GM18507 (cell line): Measurements from ENCODE around the gene RASSF4.
A peak's percentile ranks its signal among the peaks of the same experiment; 100 is the strongest.

Experiments
- DNase-seq: peaks from one replicate; pipeline ENCODE4 v3.0.0; 2011; ENCODE audit warnings: low read depth; ENCODE audit not compliant: insufficient read length; ENCODE audit errors: extremely low spot score
- FAIRE-seq: peaks from 2 replicates; lab custom pipeline; 2011; peaks lifted over from hg19 to GRCh38; lab: Jason Lieb, UNC

RASSF4 gene

DNA sequence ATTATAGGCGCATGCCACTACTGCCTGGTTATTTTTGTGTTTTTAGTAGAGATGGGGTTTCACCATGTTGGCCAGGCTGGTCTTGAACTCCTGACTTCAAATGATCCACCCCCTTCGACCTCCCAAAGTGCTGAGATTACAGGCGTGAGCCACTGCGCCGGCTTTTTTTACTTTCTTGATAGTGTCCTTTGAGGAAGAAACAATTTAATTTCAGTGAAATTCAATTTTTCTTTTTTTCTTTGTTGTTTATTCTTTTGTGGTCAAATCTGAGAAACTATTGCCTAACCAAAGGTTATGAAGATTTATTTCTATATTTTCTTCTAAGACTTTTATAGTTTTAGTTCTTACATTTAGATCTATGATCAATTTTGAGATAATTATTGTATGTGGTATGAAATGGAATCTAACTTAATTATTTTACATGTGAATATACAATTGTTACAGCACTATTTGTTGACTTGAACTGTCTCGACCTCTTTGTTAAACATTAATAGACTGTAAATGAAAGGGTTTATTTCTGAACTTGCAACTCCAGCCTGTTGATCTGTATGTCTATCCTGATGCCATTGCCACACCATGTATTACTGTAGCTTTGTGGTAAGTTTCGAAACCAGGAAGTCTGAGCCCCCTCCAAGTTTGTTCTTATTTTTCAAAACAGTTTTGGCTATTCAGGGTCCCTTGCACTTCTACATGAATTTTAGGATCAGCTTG is 19.8 kb upstream of the RASSF4 start:
- DNase-seq, result no peak
- no peak for FAIRE-seq

- FAIRE-seq, result peak; percentile 49
- no peak for DNase-seq
Measured at GRCh38 chr10:44944354-44944753, 15.2 kb upstream of the RASSF4 start.

- no peak for DNase-seq
- no peak for FAIRE-seq
Measured at GRCh38 chr10:44946205-44946604, 13.4 kb upstream of the RASSF4 start.

- DNase-seq (no peak), FAIRE-seq (peak; percentile 85)
Measured at GRCh38 chr10:44947371-44948152, 12.0 kb upstream of the RASSF4 start.

DNA sequence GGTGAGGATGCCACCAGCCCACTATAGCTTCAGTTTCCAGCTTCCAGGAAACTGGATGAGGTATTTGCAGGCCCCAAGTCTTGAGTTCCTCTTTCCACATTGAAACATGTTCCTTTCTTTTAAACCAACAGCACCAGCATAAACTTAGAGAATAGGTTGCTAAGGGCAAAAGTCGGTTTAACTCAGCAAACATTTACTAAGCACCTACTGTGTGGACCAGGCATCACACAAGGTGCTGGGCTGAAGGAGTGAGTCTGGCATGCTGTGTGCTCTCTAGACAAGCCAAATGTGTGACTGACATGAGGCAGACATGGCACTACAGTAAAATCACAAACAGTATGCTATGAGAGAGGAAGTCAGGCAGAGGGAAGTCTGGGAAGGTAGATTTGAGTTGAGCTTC is 11.0 kb upstream of the RASSF4 start:
- FAIRE-seq (peak; percentile 9), DNase-seq (no peak)

- FAIRE-seq (peak; percentile 49), DNase-seq (no peak)
Measured at GRCh38 chr10:44949127-44949802, 10.3 kb upstream of the RASSF4 start.

DNA sequence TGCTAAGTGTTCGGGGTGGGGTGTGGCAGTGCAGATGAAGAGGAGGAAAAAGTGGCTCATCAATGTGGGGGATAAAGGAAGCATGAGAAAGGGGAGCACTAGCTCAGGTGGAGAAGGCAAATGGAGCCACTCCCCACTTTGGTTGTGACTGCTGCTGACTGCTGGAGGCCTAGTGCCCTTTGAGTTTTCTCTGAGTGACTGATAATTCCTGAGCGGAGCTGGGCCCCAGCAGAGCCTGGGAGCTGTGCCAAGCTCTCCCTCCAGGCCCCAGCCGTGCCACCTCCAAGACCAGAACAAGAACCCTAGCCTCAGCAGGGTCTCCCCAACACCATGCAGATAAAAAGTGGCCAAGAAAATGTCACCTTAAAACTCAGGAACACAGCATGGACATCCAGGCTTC is 9.7 kb upstream of the RASSF4 start:
- DNase-seq (no peak), FAIRE-seq (no peak)

DNA sequence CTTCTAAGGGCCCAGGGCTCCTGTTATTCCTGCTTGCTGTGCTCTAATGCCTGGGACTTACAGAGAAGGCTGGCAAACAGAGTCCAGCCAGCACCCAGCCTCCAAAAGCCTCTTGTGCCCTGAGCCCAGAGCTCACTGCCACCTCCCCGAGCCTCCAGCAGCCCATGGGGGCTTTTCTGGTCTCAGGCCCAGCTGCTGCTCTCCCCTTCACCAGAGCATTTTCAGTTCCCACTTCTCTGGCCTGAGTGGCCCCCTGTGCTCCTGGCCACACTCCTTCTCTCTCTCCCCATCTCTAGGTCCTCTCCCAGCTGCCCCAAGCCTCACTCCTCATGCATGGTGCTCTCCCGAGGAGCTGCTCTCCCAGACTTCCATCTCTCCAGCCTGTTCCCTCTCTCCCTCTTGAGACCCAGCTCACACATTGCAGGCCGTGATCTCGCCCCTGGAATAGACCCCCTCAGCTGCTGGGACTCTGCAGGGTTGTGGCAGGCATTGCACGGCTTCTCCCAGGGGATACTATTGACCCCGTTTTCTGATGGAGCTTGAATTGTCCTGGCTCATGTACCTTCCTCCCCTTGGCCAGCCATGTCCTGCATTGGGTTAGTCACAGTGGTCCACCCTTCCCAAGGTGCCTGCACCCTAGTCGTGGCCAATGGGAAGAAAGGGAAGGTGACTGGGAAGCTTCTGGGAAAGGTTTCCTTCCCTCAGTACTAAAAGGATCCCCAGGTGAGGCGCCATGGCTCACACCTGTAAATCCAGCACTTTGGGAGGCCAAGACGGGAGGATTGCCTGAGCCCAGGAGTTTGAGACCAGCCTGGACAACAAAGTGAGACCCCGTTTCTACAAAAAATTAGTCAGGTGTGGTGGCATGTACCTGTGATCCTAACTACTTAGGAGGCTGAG is 9.0 kb upstream of the RASSF4 start:
- no peak for FAIRE-seq
- DNase-seq, result no peak

GRCh38 chr10:44951576-44952226 is 7.9 kb upstream of the RASSF4 start:
- FAIRE-seq (no peak), DNase-seq (no peak)

DNA sequence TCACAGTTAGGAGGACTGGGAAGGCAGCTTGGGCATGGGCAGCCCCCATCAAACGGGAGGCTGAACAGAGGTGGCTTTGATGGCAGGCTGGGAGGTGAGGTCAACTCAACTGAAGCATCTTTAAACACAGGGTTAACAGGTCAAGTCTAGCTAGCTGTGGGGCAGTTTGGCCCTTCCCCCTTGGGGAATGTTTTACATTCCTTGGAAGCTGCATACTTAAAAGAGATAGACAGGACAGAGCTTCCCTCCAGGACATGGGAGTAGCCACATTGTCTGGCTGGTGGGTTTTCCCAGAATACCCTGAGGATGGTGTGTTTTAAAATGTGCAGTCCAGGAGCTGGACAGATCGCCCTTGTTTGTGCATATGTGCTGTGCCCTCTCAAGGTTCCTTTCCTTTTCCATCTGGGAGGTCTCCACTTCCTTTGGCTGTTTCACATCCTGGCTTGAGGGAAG is 6.8 kb upstream of the RASSF4 start:
- no peak for FAIRE-seq
- DNase-seq, result no peak

DNA sequence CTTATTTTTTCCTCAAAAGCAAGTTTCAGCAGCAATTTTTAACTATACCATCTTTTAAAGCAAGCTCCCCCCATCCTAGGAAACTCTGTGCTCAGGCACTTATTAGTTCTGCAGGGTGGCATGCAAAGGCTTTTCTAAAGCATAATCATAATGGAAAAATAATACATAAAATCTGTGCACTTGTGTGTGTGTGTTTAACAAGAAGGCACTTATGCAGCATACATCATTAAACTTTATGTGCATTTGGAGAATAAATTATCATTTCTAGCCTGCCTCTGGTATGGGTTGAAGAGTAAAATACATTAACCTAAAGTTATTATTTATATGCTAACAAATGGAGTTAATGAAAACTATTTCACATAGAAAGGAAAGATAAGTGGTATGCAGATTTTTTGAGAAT is 5.6 kb upstream of the RASSF4 start:
- FAIRE-seq (no peak), DNase-seq (no peak)

- no peak for DNase-seq
- no peak for FAIRE-seq
Measured at GRCh38 chr10:44954962-44955361, 4.6 kb upstream of the RASSF4 start.

DNA sequence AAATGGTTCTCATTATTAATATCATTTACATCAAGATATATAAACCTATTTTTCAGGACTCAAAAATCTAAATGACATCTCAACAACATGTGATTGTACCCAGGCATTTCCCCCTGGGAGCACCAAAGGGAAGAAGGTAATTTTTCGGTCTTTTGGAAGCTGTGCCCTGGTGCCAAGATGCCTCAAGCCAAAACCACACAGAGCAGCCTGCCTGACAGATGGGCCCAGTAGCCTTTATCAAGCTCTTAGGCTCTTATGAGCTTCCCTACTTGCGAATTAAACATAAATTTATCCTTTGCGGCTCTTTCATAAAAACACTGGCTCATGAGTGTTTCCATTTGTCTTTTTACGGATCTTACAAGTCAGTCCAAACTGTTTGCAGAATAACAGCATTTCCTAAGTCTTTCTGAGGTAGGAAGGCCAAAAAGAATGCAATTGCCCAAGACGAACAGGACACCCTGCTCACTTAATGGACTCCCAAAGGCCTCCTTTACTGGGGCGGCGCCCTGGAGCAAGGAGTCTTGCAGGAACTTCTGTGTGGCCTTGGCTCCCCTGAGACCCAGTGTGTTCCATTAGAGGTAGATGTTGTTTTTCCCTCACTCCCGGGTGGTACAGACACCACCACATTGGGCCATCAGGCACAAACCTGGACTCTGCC is 4.1 kb upstream of the RASSF4 start:
- DNase-seq (no peak), FAIRE-seq (no peak)

- no peak for FAIRE-seq
- DNase-seq, result no peak
Measured at GRCh38 chr10:44956226-44956625, 3.4 kb upstream of the RASSF4 start.

GRCh38 chr10:44956717-44957706 is 2.6 kb upstream of the RASSF4 start:
- DNase-seq (no peak), FAIRE-seq (no peak)

DNA sequence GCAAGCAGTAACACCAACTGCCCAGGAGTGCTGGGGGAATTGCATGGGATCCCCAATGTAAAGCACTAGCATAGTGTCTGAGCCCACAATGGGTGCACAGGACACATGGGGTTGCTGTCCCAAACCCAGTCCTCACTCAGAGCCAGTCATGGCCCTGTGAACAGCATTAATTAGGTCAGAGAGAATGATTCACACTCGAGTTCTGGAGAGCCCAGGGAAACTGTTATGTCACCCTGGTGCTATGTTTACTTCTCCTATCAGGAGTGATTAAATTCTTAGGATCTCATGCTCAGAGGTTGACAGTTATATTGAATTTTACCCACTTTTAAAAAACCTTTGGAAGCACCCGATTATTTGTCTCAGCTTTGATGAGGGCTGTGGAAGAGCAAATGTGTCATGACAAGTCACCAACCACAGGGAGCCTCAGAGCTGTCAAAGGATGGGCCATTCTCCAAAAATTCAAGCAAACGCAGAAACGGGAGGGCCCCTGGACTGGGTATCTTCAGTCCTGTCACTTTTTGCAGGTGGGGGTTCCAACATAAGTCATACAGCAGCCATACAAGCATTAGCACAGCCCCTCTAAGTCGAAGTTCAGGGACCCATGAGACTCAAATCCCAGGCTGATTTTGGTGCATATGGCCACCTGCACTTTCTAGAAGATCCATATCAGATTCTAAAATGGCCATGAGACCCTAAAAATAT is 1.3 kb upstream of the RASSF4 start:
- DNase-seq, result no peak
- no peak for FAIRE-seq

DNA sequence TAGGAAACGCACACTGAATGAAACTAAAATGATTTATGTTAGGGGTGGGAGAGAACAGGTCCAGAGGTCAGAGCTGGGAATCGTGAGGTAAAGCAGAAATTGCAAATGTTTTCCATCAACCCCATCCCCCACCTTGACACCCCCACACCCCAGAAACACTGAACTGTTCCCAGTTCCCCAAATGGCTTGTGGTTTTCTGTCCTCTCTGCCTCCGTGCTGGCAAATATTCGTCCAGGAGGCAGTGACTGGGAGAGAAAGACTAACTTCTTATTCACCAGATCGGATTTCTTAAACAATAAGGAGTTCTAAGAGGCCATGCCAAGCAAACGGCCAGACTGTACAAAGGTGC is 730 bp upstream of the RASSF4 start:
- FAIRE-seq (peak; percentile 9), DNase-seq (no peak)
